NCI-H510A (cell line): Measurements from ENCODE around the gene HS6ST2.

Experiments
- DNase-seq: peaks from one replicate; lab custom pipeline; 2025; lab: John Stamatoyannopoulos, UW

Gene HS6ST2

GRCh38 chrX:132613801-132614200 is 344.6 kb downstream of the HS6ST2 start:
- DNase-seq, result no peak

GRCh38 chrX:132612821-132613564 is 345.4 kb downstream of the HS6ST2 start:
- peak; percentile 3 for DNase-seq

- no peak for DNase-seq
These were observed 347.9 kb downstream of the HS6ST2 start for GRCh38 chrX:132610536-132610935.

GRCh38 chrX:132609362-132609848 is 349.0 kb downstream of the HS6ST2 start:
- no peak for DNase-seq

GRCh38 chrX:132603700-132604286 is 354.6 kb downstream of the HS6ST2 start:
- no peak for DNase-seq

- no peak for DNase-seq
These were observed 355.7 kb downstream of the HS6ST2 start for GRCh38 chrX:132602701-132603100.

GRCh38 chrX:132594999-132595398 is 363.4 kb downstream of the HS6ST2 start:
- DNase-seq, result no peak

GRCh38 chrX:132594129-132594528 is 364.3 kb downstream of the HS6ST2 start:
- no peak for DNase-seq

- peak; percentile 6 for DNase-seq
These were observed 365.5 kb downstream of the HS6ST2 start for GRCh38 chrX:132592880-132593279.

- peak; percentile 37 for DNase-seq
These were observed 366.6 kb downstream of the HS6ST2 start for GRCh38 chrX:132591719-132592275.

GRCh38 chrX:132590350-132591026 is 367.9 kb downstream of the HS6ST2 start:
- DNase-seq, result no peak

GRCh38 chrX:132584936-132585335 is 373.5 kb downstream of the HS6ST2 start:
- no peak for DNase-seq

- no peak for DNase-seq
These were observed 381.5 kb downstream of the HS6ST2 start for GRCh38 chrX:132576939-132577338.
